Umbilical cord (tissue), 2 donors: ENCODE data around the gene NUP58. TPM values are rescaled to one million over a fixed set of nuclear protein-coding genes. Genes with fewer than 3 reads are reported as not detected.

ENCODE experiments used
- DNase-seq: peaks from one replicate; pipeline ENCODE4 v3.0.0-alpha.2; 2015; ENCODE audit warnings: low spot score
- total RNA-seq: library from RNA; depleted of rRNA; stranded (reverse); fragments of >200 nt; gene quantifications from one replicate; pipeline ENCODE4 v1.2.3, GENCODE V29; 2014; ENCODE audit warnings: low replicate concordance; ENCODE audit not compliant: insufficient read depth

Gene NUP58
- total RNA-seq = 127 TPM

DNA sequence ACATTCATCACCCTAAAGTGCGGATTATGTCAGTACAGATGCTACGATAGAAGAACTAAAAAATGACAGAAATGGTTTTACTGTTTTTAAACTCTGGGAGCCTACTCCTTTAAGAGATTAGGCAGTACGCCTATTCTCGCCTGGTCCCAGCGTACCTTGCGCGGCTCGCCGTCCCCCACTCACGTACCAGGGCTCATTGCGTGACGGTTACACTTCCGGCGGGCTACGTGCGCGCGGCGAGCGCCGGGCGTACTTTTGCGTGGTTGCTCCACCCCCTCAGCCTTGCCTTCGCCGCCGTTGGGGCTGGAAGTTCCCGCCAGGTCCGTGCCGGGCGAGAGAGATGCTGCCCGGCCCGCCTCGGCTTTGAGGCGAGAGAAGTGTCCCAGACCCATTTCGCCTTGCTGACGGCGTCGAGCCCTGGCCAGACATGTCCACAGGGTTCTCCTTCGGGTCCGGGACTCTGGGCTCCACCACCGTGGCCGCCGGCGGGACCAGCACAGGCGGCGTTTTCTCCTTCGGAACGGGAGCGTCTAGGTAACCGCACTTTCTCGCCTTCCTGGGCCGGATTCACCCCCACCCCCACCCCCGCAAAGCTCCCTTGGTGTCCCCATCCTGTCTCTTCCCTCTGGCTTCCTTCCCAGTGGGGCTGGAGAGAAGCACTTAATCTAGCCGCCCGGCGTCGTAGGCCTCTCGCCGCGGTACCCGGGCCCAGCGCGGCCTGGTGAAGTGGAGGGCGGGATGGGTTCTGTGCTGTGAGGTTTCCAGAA is at the start of gene NUP58:
Gene NUP58 (plus strand): TSS at position 279 of the 767 bp plus-strand sequence. CDS start 149 bp downstream, at position 428.
- DNase-seq = peak; percentile 98

DNA sequence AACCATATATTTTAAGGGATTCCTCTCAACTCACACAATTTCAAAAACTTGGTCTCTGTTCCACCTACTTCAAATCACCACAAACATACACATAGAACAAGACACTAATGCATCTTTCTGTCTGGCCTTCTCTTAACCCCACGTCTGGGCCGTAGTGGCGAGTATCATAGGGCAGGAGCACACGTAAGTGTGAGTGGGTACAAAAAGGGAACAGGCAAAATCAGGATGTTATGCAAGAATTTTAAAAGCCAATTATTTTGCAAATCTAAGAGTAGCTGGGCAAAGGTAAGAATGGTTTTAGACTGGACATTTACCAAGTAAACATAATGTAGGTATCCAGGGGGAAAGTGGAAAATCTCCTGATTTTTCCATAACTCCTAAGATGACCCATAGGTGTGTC is 49.2 kb upstream of the NUP58 start:
- no peak for DNase-seq

- no peak for DNase-seq
Observed at GRCh38 chr13:25252752-25253151, 48.7 kb upstream of the NUP58 start.

DNA sequence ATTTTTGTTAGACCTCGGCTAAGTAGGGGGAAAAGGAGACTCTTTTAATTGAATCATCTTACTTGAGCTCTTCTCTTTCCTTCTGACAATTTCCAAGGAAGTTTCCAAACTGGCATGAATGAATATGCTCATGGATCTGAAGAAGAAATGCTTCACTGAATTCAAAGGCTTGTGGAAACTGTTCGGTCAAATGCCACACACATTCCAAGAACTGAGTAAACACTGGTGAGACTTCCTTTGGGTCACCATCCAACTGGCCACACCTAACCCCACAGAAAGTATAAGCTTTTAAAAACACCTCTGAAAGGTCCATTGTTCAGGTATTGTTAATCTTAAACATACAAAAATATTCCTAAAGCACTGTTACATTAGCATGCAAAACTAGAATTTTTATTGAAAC is 47.7 kb upstream of the NUP58 start:
- no peak for DNase-seq

- DNase-seq = no peak
Observed at GRCh38 chr13:25262261-25262660, 39.2 kb upstream of the NUP58 start.

- no peak for DNase-seq
Observed at GRCh38 chr13:25266706-25267105, 34.7 kb upstream of the NUP58 start.

DNA sequence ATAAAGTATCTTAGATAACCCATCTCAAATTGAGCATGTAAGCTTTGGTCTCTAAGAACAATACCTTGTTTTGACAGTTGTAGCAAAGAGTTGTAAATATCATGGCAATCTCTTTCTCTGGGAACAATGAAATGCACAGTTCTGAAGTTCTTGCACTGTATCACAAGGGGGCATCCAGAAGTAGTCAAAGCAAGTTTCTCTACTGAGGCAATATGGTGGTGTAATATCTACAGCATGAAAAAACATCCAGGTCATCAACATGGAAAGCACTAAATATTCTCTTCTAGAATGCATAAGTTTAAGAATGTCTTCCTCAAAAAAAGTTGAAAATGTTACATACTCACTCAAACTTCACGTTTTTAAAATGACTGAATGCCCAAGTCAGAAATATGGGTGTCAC is 33.7 kb upstream of the NUP58 start:
- no peak for DNase-seq

- DNase-seq = no peak
Observed at GRCh38 chr13:25268561-25268960, 32.9 kb upstream of the NUP58 start.

DNA sequence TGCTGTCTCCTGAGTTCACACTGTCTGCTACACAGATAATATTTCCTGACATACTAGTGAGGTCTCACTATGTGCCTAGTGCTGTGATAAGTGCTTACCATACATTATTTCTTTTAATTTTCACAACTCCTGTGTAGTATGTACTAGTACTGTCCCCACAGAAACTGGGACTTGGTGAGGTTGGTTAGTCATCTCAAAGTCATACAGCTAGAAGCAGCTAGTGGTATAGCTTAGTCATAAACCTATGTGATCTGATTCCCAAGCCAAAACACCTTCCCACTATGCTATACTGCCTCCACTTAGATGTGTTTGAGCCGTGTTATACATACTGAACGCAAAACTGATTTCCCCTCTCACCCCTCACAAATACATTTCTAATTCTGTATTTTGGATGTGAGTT is 24.7 kb upstream of the NUP58 start:
- DNase-seq = no peak

GRCh38 chr13:25280396-25280795 is 21.0 kb upstream of the NUP58 start:
- DNase-seq = no peak

DNA sequence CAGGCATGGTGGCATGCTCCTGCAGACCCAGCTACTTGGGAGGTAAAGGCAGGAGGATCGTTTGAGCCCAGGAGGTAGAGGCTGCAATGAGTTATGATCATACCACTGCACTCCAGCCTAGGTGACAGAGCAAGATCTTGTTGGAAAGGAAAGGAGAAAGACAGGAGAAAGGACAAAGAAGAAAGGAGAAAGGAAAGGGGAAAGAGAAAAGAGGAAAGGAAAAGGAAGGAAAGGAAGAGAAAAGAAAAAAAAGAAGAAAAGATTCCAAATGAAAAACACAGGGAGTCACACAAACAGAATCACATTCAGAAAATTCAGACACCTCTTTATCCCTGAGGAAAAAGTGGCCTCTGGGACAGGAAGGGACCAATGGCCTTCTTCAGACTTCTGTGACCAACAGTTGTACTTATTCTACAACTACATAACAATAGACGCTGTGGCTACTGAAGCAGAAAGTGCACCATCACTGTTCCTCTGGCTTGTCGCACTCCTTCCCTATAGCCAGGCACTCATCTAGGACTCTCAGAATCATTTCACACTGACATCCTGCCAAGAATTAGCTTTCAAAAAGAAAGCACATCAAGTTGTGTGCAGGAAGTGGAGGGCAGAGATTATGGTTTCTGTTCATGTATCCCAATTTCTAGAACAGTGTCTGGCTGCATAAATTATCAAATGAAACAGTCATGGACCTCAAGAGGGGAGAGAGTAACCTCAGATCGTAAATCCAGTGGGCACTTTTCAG is 20.1 kb upstream of the NUP58 start:
- no peak for DNase-seq

DNA sequence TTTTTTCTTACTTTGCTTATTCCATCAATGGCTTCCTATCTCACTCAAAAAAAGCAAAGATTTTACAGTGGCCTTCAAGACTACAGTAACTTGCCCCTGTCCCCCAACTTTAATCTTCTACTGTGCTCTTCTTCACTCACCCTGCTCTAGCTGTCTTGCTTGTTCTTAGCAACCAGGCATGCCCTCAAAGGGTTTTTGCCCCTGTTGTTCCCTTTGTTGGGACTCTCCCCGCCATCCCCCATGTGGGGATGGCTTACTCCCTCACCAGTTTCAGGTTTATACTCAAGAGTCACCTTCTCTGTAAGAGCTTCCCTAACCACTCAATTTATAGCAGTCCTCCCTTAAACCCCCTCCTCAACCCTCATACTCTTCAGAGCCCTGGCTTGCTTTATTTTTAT is 19.5 kb upstream of the NUP58 start:
- no peak for DNase-seq

DNA sequence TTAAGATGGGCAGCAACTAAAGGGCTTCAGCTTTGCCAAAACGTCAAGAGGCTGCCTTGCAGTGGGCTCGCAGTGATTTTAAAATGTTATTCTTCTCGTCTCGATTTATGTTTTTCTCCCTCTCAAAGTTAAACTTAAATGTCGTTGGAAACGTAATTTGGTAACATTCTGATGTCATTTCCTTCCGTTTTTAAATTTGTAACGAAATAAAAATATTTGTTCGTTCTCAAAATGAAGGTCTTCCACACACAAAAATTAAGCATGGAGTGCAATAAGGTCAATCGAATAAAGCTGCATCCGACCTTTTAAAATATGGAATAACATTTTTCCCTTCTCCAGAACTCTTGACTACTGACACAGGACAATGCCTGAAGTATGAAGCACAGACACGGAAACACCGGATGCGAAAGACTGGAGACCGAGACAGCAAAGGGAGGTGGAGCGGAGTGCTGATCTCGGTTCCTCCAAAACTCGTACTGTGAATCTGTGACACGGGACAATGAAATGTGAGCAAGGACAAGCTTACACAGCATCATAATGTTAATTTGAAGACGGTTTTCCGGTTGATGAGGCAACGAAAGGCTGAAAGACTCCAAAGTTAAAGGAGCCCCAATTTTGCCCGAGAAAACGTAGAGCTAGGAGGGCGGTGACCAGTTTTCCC is 15.0 kb upstream of the NUP58 start:
- peak; percentile 39 for DNase-seq

DNA sequence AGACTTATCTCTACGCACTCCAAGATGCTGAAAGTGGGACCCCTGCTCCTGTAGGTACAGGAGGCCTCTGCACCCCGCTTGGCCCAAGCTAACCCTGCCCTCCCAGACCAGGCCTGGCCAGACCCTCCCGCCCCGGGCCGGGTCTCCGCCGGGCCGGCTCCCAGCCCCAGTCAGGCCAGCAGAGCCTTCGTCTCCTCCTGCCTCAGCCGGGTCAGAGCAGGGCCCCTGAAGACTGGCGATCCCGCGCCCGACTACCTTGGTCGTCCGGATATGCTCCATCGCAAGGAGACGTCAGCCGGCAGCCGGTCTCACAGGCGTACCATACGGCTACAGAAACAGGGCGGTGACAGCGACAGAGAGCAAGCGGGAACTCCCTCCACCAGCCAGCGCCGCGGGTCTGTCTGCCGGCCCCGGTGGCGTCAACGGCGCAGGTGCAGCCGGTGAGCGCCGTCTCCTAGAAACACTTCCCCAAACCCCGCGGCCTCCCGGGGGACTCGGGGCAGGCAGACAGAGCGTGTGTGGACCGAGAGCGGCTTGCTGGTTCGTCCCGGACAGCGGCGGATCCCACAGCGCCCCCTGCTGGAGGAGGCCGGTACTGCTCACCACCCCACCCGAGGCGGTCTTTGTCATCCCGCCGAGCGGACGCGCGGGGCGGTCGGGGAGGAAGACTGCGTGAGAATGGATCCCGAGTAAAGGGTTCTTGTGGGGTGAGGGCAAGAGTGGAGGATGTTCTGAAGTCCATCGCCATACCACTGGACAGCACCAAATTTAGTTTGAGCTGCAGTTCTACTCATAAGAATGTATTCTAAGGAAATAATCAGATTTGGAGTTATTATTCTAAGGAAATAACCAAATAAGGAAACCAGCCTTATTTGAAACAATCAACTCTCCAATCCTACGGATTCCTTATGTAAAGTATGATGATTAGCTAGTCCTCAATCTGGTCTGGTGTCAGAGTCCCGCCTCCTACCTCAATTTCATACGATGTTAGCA is 14.2 kb upstream of the NUP58 start, which contains the start of gene MTMR6:
Gene MTMR6 (minus strand): TSS at position 520 of the 993 bp plus-strand sequence. CDS start 241 bp downstream, at position 279.
- peak; percentile 88 for DNase-seq

GRCh38 chr13:25288966-25289365 is 12.5 kb upstream of the NUP58 start:
- no peak for DNase-seq

- no peak for DNase-seq
Observed at GRCh38 chr13:25291691-25292090, 9.7 kb upstream of the NUP58 start.

DNA sequence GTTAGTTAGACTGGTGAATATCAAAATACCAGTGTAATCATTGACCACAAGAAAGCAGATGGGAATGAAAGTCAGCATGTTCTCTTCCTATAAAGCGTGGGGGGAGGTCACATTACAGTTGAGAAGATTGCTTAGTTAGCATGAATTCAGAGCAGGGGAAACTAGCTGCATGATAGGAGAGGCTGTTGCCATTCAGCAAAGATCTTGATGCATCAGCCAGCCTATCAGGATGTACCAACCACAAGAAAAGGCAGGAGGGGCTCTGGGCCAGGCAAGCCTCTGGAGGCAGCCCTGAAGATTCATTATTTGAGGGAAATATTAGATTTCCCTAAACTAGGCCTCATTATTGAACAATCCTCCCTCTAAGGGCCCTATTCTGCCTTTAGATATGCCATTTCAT is 9.1 kb upstream of the NUP58 start:
- DNase-seq = no peak

- no peak for DNase-seq
Observed at GRCh38 chr13:25295228-25295627, 6.2 kb upstream of the NUP58 start.

- no peak for DNase-seq
Observed at GRCh38 chr13:25295701-25296100, 5.7 kb upstream of the NUP58 start.

- no peak for DNase-seq
Observed at GRCh38 chr13:25300861-25301346, 521 bp upstream of the NUP58 start.

GRCh38 chr13:25302121-25302520 is 696 bp downstream of the NUP58 start:
- DNase-seq = no peak
